OCI-LY1 (cell line): Measurements from ENCODE around the gene CA5A.

ENCODE experiments used
- H2AFZ ChIP-seq: fragments of 200-600 bp; sonication (generic), shearing (Covaris generic); 2 replicates; pipeline ENCODE4 v1.6.0; 2014; ENCODE audit warnings: antibody characterized with exemption, mild to moderate bottlenecking, low read length
- H3F3A ChIP-seq: fragments of 200-600 bp; sonication (generic), shearing (Covaris generic); 2 replicates; pipeline ENCODE4 v1.6.0; 2014; ENCODE audit warnings: mild to moderate bottlenecking, antibody characterized with exemption, low read length, moderate library complexity; ENCODE audit not compliant: insufficient read depth
- H3K27ac ChIP-seq: fragments of 200-600 bp; sonication (generic); 2 replicates; pipeline ENCODE4 v1.5.1; 2014; ENCODE audit warnings: low read length, mixed run types, mild to moderate bottlenecking, low read depth; ENCODE audit not compliant: poor library complexity, severe bottlenecking
- H3K27me3 ChIP-seq: fragments of 200-600 bp; sonication (generic); 2 replicates; pipeline ENCODE4 v1.6.0; 2014; ENCODE audit warnings: antibody characterized with exemption, mild to moderate bottlenecking, low read length, moderate library complexity; ENCODE audit not compliant: insufficient read depth
- H3K36me3 ChIP-seq: fragments of 200-600 bp; sonication (generic); 2 replicates; pipeline ENCODE4 v1.6.1; 2014; ENCODE audit warnings: mild to moderate bottlenecking, antibody characterized with exemption, low read length, moderate library complexity, mixed read lengths; ENCODE audit not compliant: insufficient read depth
- H3K4me1 ChIP-seq: fragments of 200-600 bp; sonication (generic); 2 replicates; pipeline ENCODE4 v1.5.1; 2014; ENCODE audit warnings: mild to moderate bottlenecking, low read length, moderate library complexity; ENCODE audit not compliant: insufficient read depth, severe bottlenecking
- H3K4me2 ChIP-seq: fragments of 200-600 bp; sonication (generic), shearing (Covaris generic); 2 replicates; pipeline ENCODE4 v1.6.1; 2014; ENCODE audit warnings: low read length
- H3K4me3 ChIP-seq: fragments of 200-600 bp; sonication (generic); 2 replicates; pipeline ENCODE4 v1.5.1; 2014; ENCODE audit warnings: low read length, low read depth, mild to moderate bottlenecking, mixed read lengths; ENCODE audit not compliant: poor library complexity, severe bottlenecking
- H3K79me2 ChIP-seq: fragments of 200-600 bp; shearing (Covaris generic); 2 replicates; pipeline ENCODE4 v1.6.1; 2016; ENCODE audit warnings: mixed run types, low read length, mixed read lengths; ENCODE audit not compliant: insufficient read depth
- H3K9ac ChIP-seq: fragments of 200-600 bp; sonication (generic), shearing (Covaris generic); 2 replicates; pipeline ENCODE4 v1.6.1; 2014; ENCODE audit warnings: mild to moderate bottlenecking, low read length, mixed read lengths
- H3K9me2 ChIP-seq: fragments of 200-600 bp; sonication (generic), shearing (Covaris generic); 2 replicates; pipeline ENCODE4 v1.6.1; 2014; ENCODE audit warnings: low read depth, mild to moderate bottlenecking, low read length, mixed read lengths
- H3K9me3 ChIP-seq: fragments of 200-600 bp; shearing (Covaris generic); 2 replicates; pipeline ENCODE4 v1.6.1; 2014; ENCODE audit warnings: low read length, mixed read lengths
- H4K20me1 ChIP-seq: fragments of 200-600 bp; sonication (generic), shearing (Covaris generic); 2 replicates; pipeline ENCODE4 v1.6.0; 2016; ENCODE audit warnings: mild to moderate bottlenecking, low read length; ENCODE audit not compliant: insufficient read depth
- EZH2 ChIP-seq: fragments of 200-600 bp; sonication (generic), shearing (Covaris generic); IDR thresholded peaks from 2 replicates; pipeline ENCODE4 v1.8.0; 2017; ENCODE audit warnings: borderline replicate concordance, mixed run types, mild to moderate bottlenecking, antibody characterized with exemption, low read length, moderate library complexity, mixed read lengths
- TF ChIP-seq, protein P1 (sequence below): fragments of 200-600 bp; sonication (generic), shearing (Covaris generic); IDR thresholded peaks from 2 replicates; pipeline ENCODE4 v1.5.1; 2017; ENCODE audit warnings: mild to moderate bottlenecking, antibody characterized with exemption, low read length, moderate library complexity, mixed read lengths

Gene CA5A

GRCh38 chr16:87922250-87922871 lies 14.0 kb downstream of the CA5A start:
- peaks cover 8% of the 10 kb centered on the region; the same call in 1 of the 2 replicates for H3K27me3 ChIP-seq
- no peak overlapping the region for H2AFZ ChIP-seq
- no peaks in the 10 kb centered on the region for H3F3A ChIP-seq
- no peaks in the 10 kb centered on the region for H3K36me3 ChIP-seq
- no peaks in the 10 kb centered on the region for H4K20me1 ChIP-seq
- no peak overlapping the region for H3K4me2 ChIP-seq
- H3K4me1 ChIP-seq: peaks cover 6% of the 10 kb centered on the region
- no peak overlapping the region for H3K9ac ChIP-seq
- H3K27ac ChIP-seq: no peak overlapping the region
- H3K9me2 ChIP-seq: no peaks in the 10 kb centered on the region
- no peaks in the 10 kb centered on the region for H3K9me3 ChIP-seq
- no peak overlapping the region for H3K4me3 ChIP-seq
- H3K79me2 ChIP-seq: no peaks in the 10 kb centered on the region
- TF ChIP-seq, protein P1, sequence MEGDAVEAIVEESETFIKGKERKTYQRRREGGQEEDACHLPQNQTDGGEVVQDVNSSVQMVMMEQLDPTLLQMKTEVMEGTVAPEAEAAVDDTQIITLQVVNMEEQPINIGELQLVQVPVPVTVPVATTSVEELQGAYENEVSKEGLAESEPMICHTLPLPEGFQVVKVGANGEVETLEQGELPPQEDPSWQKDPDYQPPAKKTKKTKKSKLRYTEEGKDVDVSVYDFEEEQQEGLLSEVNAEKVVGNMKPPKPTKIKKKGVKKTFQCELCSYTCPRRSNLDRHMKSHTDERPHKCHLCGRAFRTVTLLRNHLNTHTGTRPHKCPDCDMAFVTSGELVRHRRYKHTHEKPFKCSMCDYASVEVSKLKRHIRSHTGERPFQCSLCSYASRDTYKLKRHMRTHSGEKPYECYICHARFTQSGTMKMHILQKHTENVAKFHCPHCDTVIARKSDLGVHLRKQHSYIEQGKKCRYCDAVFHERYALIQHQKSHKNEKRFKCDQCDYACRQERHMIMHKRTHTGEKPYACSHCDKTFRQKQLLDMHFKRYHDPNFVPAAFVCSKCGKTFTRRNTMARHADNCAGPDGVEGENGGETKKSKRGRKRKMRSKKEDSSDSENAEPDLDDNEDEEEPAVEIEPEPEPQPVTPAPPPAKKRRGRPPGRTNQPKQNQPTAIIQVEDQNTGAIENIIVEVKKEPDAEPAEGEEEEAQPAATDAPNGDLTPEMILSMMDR: no peak
- no peak for TF ChIP-seq EZH2

DNA sequence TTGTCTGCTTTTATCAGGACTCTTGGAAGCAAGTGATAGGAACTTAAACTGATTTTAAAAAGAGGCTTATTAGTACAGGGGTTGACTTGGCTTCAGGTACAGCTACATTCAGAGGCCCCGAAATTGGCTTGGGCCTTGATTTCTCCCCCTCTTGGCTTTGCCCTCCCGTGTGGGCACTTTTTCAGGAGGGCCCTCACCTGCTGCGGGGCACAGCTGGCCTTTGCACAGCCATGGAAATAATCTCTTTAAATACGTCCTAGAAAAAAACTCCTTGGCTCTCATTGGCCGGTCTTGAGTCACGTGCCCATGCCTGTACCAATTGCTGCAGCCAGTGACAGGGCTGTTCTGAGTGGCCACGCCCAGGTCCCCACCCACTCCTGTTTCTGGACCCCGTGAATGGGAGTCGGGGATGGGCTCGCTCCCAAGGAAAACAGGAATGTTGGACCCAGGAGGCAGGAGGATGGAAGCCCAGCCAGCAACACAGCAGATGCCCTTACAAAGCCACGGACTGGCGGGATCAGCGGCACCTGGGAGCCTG lies 15.0 kb downstream of the CA5A start:
- Histone ChIP-seq H3K9me3 (no peaks in the 10 kb centered on the region), H4K20me1 (no peaks in the 10 kb centered on the region), H3F3A (no peaks in the 10 kb centered on the region), H3K4me2 (no peak overlapping the region), H3K9ac (no peak overlapping the region), H3K4me3 (no peak overlapping the region), H3K4me1 (peaks cover 6% of the 10 kb centered on the region), H3K9me2 (no peaks in the 10 kb centered on the region), H2AFZ (no peak overlapping the region), H3K79me2 (no peaks in the 10 kb centered on the region), H3K27ac (no peak overlapping the region), H3K27me3 (peaks cover 5% of the 10 kb centered on the region; the same call in 1 of the 2 replicates), H3K36me3 (no peaks in the 10 kb centered on the region)
- no peak for TF ChIP-seq EZH2
- TF ChIP-seq, protein P1: no peak

GRCh38 chr16:87919681-87919994 lies 16.7 kb downstream of the CA5A start:
- Histone ChIP-seq H3K4me2 (no peak overlapping the region), H3K27me3 (peaks cover 9% of the 10 kb centered on the region; the same call in 1 of the 2 replicates)

More at GRCh38 chr16:87919681-87919994, 16.7 kb downstream of the CA5A start:
- Histone ChIP-seq H3K9ac (no peak overlapping the region), H3K9me3 (no peaks in the 10 kb centered on the region), H3K36me3 (no peaks in the 10 kb centered on the region), H3K4me3 (no peak overlapping the region), H3F3A (no peaks in the 10 kb centered on the region), H4K20me1 (no peaks in the 10 kb centered on the region), H3K9me2 (no peaks in the 10 kb centered on the region), H3K27ac (no peak overlapping the region), H3K4me1 (peaks cover 6% of the 10 kb centered on the region), H2AFZ (no peak overlapping the region), H3K79me2 (no peaks in the 10 kb centered on the region)
- TF ChIP-seq, protein P1: no peak
- no peak for TF ChIP-seq EZH2
